NCI-H1417 treated with DMSO at 0.1 percent for 48 hours (cell line): ENCODE results near the gene YY1.

Source experiments
- DNase-seq: peaks from one replicate; lab custom pipeline; 2025; lab: John Stamatoyannopoulos, UW

Gene YY1

DNA sequence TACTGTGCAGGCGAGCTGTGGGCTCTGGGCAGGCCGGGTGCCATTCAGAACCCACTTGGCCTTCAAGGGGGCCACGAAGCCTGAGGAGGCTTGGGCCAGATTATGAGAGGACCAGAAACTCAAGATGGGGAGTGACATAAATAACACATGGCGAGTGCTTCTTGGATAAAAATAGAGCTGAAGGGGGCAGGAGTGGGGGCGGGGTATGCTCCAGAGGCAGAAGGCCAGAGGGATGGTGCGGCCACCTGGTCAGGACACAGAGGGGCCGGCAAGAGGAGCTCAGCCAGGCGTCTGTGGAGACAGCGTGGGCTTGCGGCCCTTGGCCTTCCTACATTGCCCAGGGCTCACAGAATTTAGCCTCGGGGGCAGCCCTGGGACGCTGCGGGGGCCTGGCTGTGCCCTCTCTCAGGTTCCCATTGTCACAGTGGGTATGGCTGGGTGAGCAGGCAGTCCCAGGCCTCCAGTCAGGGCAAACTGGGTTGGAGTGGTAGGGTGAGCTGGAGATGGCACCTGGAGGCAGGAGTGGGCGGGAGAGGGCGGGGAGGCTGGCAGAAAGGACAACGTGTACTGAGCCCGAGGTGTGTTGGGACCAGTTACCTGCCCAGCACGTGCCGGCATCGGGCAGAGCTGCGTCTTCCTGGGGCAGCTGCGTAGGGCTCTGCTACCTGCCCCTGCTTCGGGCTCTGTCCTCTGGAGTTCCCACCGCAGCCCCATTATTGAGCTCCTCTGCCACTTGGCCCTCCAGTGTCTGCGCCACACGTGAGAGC lies 74.7 kb downstream of the YY1 start:
- DNase-seq: no peak

DNA sequence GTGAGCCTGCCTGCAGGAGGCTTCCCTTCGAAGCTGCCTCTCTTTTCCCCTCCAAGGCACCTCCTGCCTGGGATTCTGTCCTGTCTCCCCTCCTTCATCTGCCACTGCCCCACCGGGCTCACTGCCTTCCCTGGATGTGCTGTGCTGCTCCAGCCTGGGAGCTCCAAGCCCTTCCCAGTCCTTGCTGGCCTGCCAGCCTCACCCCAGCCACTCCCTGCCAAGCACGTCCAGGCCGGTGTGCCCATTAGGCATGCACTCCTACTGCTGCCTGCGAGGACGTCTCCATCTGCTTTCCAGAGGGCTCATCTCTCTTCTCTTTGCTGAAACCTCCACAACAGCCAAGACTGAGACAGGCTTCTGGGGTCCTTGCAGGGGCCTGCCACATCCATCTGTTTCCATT lies 75.8 kb downstream of the YY1 start:
- no peak for DNase-seq

DNA sequence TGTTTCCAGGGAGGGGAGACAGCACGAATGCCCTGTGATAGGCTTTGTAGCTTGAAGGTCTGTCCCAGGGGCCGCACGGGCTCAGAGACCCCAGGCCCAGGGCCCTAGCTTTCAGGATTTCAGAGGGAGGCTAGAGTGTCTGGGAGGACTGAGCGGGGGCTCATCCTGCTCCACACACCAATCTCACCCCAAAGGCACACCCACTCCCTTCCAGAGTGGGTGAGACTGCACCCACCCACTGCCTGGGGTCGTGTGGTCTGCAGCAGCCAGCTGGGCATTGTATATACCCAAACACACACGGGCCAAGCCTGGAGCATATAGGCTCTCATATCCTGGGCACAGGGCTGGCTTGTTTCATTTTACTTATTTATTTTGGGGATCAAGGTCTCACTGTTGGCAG lies 78.4 kb downstream of the YY1 start:
- DNase-seq: no peak

DNA sequence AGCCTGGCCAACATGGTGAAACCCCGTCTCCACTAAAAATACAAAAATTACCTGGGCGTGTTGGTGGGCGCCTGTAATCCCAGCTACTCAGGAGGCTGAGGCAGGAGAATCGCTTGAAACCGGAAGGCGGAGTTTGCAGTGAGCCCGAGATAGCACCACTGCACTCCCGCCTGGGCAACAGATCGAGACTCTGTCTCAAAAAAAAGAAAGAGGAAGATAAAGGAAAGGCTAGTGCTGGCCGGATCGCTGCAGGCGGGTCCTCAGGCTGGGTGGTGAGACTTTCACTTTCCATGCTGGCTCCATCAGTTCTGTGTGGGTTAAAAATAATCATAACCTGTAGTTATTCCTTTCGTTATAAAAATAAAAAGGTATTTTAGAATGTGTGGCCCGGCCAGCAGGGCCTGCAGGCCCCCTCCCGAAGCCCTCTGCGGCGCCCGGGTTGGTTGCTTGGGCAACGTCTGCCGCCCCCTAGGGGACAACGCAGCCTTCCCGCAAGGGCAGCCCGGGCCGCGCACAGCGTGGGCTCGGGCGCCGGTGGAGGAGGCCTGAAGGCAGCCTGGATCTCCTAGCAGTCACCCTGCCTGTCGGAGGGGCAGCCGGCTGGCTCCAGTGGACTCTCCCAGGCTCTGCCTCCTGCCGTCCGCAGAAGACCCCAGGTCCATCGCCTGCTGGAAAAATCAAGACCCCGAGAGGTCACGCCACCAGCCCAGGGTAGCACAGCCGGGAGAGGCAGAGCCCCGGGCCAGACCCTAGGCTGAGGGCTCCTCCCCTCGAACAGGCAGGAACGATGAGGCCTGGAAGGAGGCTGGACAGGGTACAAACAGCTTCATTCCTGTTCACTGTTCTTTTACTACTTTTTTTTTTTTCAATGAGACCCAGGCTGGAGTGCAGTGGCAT lies 79.2 kb downstream of the YY1 start:
- DNase-seq: no peak

DNA sequence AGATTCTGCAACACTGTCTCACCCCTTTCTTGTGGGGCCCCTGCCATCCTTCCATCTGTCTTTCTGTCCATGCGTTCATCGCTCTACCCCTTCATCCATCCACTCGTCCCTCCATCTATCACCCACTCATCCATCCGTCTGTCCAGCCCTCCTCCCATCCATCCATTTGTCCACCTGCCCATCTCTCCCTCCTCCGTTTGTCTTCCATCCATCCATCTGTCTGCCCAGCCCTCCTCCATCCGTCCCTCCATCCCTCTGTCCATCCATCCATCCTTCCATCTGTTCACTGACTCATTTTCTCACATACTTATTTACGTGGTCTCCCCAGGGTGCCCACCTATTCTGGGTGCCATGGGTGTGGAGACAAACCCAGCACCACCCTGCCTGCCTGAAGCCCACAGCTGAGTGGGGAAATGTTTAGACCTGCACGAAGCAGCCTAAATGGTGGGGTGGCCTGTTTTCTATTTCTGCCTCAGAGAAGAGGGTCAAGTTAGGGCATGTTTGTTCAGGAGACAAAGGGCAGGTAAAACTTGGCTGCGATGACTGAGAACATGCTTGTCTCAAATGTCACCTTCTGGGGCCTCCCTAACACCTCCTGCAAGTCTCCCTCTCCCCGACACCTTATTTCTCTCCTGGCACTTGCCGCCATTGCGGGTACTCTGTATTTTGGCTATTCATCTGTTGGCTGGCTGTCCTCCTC lies 81.4 kb downstream of the YY1 start:
- DNase-seq: no peak

DNA sequence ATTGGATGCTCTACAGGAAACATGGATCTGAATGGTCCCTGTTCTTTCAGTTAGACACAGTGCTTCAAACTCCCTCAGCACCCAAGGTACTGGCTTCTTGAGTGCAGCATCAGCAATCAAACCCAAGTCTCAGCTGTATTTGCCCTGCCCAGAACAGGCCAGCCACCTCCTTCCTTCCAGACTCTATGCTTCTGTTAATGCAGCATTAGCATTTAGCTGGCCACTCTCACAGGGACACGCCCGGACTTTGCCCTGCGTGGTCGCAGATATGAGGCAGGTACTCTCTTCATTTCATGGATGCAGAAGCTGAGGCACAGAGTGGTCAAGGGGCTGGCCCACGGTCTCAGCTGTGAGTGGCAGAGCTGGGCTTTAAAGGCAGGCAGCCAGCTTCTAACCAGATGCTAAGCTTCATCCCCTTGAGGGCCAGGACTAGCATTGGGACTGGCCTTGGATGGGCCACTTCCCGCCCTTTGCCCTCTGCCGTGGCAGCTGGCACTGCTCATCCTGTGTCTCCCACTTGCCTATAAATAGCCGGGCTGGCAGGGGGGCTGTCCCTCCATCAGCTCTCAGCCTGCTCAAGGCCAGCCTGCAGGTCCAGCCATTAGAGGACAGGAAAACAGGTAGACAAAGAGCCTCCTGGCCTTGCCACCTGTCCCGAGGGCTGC lies 82.7 kb downstream of the YY1 start:
- no peak for DNase-seq

DNA sequence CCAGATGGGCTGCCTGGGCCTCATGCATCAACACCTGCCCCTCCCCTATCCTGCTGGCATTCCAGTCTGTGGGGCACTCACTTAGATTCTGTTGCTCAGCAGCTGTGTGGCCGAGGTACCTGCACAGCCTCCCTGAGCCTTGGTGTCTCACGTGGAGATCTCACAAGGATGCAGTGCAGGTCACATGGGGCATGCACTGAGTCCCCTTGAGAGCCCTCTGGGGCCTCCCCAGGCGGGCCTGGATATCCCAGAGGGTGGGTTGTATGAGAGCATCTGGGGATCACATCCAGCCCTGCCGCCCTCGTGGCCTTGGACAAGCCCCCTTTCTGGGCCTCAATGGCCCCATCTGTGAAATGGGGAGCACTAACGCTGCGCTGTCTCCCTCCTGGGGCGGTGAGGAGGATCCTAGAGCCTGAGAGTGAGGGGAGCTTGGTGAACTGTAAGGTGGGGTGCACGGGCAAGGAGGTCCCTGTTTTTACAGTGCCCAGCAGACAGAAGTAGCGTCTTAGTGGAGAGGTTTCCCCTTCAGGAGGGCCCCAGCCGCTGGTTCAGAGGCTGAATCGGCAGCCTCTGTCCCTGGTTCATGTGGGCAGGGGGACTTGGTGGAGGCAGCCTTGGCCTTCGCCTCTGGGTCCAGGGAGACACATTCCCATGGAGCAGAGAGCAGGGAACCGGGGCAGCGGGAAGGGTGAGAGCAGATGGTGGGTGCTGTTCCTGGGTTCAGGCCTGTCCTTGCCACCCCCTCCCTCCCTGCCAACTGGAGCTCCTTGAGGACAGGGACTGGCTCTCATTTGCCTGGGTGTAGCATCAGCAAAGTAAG lies 83.4 kb downstream of the YY1 start:
- no peak for DNase-seq

DNA sequence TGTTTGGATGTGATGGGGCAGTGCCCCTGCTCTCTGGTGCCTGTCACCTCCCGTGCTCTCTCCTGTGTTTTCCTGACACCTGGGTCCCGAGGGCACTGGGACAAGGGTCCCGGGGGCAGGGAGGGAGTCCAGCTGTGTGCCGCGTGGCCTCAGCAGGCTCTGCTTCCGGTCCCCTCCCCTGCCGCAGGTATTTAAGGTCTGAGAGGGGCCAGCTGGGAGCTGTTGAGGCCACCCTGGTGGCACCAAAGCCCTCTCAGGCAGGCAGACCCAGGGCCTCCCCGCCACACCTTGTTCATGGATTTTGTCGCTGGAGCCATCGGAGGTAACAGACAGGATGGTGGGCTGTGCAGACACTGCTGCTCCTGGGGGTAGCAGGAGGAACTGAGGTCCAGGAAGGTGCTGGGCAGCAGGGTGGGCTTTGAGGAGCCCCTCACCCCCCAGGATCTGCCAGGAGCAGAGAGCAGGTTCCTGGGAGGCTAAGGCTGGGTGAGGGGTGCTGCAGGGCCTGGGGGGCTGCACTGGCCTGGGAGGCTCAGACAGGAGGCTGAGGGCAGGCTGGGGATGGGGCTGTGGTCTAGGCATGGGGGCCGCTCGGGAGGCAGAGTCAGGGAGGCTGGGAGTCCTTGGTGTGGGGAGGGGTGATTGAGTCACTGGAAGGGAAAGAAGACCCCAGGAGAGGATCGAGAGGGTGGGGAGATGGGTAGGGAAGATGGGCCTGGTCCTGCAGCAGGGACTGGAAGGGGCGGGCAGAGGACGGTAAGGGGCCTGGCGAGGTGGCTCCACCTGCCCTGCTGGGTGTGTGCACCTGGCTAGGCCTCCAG lies 84.4 kb downstream of the YY1 start, which contains the start of gene SLC25A47:
Gene SLC25A47 (plus strand): TSS at position 219 of the 821 bp plus-strand sequence. CDS start 76 bp downstream, at position 295.
- no peak for DNase-seq

DNA sequence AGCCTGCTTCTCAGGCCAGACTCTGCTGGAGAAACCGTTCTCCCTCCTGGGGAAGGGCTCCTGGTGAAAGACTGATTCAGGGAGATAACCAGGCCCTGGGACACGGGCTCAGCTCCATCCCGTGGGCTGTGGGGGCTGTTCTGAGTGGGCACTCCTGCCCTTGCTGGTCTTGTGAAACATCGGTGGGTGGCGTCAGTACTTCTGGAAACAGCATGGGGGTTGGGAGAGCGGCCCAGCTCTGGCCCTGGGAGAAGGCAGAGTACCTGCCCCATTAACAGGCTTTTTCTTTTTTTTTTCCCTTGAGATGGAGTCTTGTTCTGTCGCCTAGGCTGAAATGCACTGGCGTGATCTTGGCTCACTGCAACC lies 85.0 kb downstream of the YY1 start:
- no peak for DNase-seq

DNA sequence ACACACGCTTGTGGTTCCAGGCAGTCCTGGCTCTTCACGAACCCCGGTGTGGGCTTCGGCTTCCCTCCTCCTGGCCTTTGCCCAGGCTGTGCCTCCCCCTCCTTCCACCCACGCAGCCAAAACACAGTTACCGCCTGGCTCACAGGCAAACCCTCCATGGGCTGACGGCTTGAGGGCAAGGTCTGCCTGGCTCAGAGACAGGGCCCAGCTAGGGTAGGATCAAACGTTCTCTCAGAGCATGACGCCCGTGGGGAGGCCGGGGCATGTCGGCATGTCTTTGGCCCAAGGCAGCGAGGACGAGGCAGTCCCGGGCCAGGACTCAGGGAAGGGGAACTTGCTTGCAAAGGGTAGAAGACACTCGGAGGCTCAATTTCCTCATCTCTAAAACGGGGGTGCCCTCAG lies 86.3 kb downstream of the YY1 start:
- DNase-seq: no peak

DNA sequence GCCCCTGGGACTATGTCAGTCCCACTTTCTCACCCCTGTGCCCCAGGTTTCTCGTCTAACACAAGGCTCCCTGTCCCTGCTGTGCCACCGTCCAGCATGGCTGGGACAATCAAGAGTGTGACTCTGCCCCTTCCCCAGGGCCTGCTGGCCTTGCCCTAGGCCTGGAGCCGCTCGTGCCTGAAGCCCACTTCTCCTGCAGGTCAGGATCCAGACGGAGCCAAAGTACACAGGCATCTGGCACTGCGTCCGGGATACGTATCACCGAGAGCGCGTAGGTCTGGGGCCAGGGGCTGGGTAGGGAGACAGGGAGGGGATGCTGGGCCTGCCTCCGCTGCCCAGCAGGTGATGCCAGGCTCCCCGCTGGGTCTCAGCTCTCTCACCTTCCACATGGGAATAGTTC lies 87.0 kb downstream of the YY1 start:
- no peak for DNase-seq

DNA sequence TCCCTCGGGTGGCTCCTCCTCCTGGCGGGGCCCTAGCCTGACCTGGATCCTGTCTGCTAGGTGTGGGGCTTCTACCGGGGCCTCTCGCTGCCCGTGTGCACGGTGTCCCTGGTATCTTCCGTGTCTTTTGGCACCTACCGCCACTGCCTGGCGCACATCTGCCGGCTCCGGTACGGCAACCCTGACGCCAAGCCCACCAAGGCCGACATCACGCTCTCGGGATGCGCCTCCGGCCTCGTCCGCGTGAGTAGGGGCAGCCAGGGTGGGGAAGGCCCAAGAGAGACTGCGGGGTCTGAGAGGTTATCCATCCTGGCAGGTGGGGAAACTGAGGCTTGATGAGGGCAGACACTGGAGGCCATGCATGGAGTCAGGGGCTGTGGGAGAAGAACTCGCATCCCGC lies 88.2 kb downstream of the YY1 start:
- no peak for DNase-seq

DNA sequence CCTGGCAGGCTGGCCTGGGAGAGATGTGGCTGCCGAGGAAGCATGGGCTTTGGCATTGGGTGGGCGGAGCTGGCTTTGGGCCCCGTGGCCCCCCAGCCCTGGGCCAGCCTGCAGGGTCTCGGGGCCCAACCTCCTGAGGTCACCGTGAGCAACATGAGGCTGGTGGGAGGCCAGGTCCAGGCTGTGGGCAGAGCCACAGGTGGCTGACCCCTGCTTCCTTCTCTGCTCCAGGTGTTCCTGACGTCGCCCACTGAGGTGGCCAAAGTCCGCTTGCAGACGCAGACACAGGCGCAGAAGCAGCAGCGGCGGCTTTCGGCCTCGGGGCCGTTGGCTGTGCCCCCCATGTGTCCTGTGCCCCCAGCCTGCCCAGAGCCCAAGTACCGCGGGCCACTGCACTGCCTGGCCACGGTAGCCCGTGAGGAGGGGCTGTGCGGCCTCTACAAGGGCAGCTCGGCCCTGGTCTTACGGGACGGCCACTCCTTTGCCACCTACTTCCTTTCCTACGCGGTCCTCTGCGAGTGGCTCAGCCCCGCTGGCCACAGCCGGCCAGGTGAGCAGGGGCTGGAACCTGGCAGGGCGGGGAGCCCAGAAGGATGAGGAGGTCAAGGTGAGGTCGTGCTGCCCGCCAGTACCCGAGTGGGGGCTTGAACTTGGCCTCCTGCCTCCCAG lies 89.7 kb downstream of the YY1 start:
- DNase-seq: no peak

DNA sequence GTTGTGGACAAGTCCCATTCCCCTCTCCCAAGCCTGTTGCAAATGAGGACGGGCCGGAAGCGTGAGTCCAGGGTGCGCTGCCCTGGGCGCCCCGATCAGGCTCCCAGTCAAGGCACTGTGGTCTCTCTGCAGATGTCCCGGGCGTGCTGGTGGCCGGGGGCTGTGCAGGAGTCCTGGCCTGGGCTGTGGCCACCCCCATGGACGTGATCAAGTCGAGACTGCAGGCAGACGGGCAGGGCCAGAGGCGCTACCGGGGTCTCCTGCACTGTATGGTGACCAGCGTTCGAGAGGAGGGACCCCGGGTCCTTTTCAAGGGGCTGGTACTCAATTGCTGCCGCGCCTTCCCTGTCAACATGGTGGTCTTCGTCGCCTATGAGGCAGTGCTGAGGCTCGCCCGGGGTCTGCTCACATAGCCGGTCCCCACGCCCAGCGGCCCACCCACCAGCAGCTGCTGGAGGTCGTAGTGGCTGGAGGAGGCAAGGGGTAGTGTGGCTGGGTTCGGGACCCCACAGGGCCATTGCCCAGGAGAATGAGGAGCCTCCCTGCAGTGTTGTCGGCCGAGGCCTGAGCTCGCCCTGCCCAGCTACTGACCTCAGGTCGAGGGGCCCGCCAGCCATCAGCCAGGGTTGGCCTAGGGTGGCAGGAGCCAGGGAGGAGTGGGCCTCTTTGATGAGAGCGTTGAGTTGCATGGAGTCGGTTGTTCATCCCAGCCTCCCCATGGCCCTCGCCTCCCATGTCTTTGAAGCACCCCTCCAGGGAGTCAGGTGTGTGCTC lies 90.5 kb downstream of the YY1 start:
- no peak for DNase-seq

DNA sequence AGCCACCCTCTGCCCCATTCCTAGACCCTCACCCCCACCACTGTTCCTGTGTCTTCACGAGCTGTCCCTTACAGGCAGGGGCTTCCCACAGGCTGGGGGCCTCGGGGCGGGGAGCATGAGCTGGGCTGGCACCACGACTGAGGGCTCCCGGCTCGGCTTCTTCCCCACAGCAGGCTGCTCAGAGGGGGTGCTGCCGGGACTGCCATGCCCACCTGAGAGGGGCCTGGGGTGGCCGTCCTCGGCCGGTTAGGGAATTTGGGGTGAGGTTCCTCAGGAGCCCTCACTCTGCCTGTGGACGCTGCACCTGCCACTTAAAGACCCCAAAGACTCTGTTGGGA lies 91.0 kb downstream of the YY1 start:
- no peak for DNase-seq

DNA sequence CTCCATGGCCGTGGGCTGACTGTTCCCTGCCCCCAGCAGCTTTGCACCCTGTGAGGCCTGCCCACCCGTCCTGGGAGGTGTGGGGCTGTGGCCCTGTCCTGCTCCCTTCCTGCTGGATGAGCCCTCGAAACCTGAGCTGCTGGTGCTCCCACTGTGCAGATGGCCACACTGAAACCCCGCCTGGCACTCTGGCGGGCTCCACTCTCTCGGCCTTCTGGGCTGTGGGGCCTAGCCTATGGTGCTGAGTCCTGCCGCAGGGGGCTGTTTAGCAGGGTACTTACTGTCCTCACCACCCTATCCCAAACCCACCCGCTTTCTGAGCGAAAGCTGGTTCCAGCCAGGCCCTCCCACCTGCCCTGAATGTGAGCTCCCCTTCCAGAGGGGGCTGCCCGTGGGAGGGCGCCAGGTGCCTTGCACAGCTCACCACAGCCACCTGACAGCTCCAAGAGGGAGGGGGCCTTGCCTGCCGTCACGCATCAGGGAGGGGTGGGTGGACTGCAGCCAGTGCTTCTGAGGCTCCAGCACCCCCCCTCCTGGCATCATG lies 91.5 kb downstream of the YY1 start:
- DNase-seq: no peak

DNA sequence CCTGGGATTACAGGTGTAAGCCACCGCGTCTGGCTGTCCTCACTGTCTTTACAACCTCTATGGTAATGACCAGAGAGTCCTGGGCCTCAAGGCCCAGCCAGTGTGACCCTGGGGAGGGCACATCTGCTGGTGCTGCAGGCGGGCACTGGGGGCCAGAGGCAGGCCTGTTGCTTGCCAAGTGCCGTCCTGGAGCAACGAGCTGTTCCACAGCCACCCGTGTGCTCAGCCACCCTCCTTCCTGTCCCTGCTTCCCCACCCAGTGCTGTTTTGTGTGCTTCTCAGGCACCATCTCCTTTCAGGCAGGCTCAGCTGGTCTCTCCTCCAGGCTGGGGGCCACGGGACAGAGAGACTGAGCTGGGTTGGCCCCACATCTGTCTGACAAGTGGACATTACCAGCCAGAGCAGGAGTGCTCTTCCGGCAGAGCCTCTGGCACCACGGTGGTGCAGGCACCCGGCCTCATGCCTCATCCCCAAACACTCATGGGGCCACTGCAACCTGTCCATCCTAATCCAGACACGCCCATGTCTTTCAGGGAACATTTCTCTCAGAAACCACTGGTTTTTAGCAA lies 93.2 kb downstream of the YY1 start:
- DNase-seq: no peak
